ENCODE data around the gene APPL2.

APPL2 gene

DNA sequence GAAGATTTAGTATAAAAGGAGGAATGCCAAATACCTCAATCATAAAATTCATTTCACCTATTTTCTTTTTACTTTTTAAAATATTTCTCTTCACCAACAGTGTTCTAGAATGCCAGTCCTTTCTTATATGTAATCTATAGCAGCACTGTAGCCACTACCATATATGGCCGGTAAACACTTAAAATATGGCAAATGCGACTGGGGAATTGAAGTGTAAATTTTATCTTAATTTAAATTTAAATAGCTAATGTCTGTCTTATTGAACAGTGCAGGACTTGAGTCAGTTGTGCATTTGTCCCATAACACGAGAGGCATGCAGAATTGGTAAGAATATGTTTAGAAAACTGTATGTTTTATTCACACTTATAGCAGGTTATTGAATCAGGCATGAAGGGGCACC, 78.4 kb downstream of the APPL2 start:
- H3K27ac ChIP-seq (replicated peaks; ENCODE audit: low read length) = no peak overlapping the region
- H3K18ac ChIP-seq (ENCODE audit: low read length) = no peak overlapping the region
- no peak overlapping the region for H2BK120ac ChIP-seq (ENCODE audit: low read depth, low read length)
- H2BK15ac ChIP-seq (ENCODE audit: low read length) = no peak overlapping the region
- no peak overlapping the region for H2AFZ ChIP-seq (ENCODE audit: low read length)
- H3K23ac ChIP-seq (ENCODE audit: low read depth, low read length, poor library complexity) = no peak overlapping the region
- peaks cover 5 to 97% of the 10 kb centered on the region in 2 donors for H3K36me3 ChIP-seq (replicated peaks in 1 of 2; ENCODE audit: control insufficient read depth in 2 of 2, insufficient read depth in 2 of 2, low read length in 2 of 2)
- WGBS, 2 donors (ENCODE audit: extremely low coverage in 2 of 2, insufficient read length in 2 of 2, insufficient replicate concordance in 1 of 2) = no CpG with 5 or more reads among the region's 3 CpGs
- H4K91ac ChIP-seq (ENCODE audit: low read depth, low read length, poor library complexity) = no peak overlapping the region
- no peak overlapping the region for H4K8ac ChIP-seq (ENCODE audit: low read depth, low read length)
- no peak overlapping the region for H3K14ac ChIP-seq (ENCODE audit: low read length)
- H3K27me3 ChIP-seq (ENCODE audit: control insufficient read depth in 3 of 3, insufficient read depth in 3 of 3, low read depth in 1 of 3, low read length in 3 of 3) = no peaks in the 10 kb centered on the region
- H3K4me1 ChIP-seq (ENCODE audit: control insufficient read depth in 2 of 2, insufficient read depth in 1 of 2, low read depth in 1 of 2, low read length in 2 of 2) = no peaks in the 10 kb centered on the region
- no peak overlapping the region for H3K4me3 ChIP-seq (ENCODE audit: low read length in 2 of 2)
- peaks cover 0 to 2% of the 10 kb centered on the region in 2 donors for H3K9me3 ChIP-seq (replicated peaks in 1 of 2; ENCODE audit: control insufficient read depth in 2 of 2, insufficient read depth in 1 of 2, low read depth in 1 of 2, low read length in 2 of 2)
- no peak overlapping the region for H3K4me2 ChIP-seq (ENCODE audit: insufficient read depth, low read length, poor library complexity, severe bottlenecking)
- no peak overlapping the region for H2BK5ac ChIP-seq (ENCODE audit: low read length)
- H3K79me1 ChIP-seq (ENCODE audit: low read depth, low read length) = no peaks in the 10 kb centered on the region
- no peak overlapping the region for H2BK12ac ChIP-seq (ENCODE audit: low read length)
- no peak for DNase-seq (ENCODE audit: low spot score)
- no peak overlapping the region for H3K4ac ChIP-seq (ENCODE audit: low read length)
- H2AK5ac ChIP-seq (ENCODE audit: low read depth, low read length) = no peak overlapping the region
- H3K9ac ChIP-seq (ENCODE audit: low read depth, low read length, poor library complexity) = no peak overlapping the region

GRCh38 chr12:105156260-105156659, 79.7 kb downstream of the APPL2 start:
- Histone ChIP-seq H2AK5ac (ENCODE audit: low read depth, low read length) (no peak overlapping the region), H3K4me2 (ENCODE audit: insufficient read depth, low read length, poor library complexity, severe bottlenecking) (no peak overlapping the region), H2BK120ac (ENCODE audit: low read depth, low read length) (no peak overlapping the region), H3K36me3 (replicated peaks in 1 of 2; ENCODE audit: control insufficient read depth in 2 of 2, insufficient read depth in 2 of 2, low read length in 2 of 2) (peaks cover 7 to 94% of the 10 kb centered on the region in 2 donors), H4K91ac (ENCODE audit: low read depth, low read length, poor library complexity) (no peak overlapping the region), H3K4ac (ENCODE audit: low read length) (no peak overlapping the region), H3K14ac (ENCODE audit: low read length) (no peak overlapping the region), H2AFZ (ENCODE audit: low read length) (no peak overlapping the region), H3K27me3 (ENCODE audit: control insufficient read depth in 3 of 3, insufficient read depth in 3 of 3, low read depth in 1 of 3, low read length in 3 of 3) (no peaks in the 10 kb centered on the region), H2BK5ac (ENCODE audit: low read length) (no peak overlapping the region), H3K4me1 (ENCODE audit: control insufficient read depth in 2 of 2, insufficient read depth in 1 of 2, low read depth in 1 of 2, low read length in 2 of 2) (no peaks in the 10 kb centered on the region), H3K18ac (ENCODE audit: low read length) (no peak overlapping the region), H2BK12ac (ENCODE audit: low read length) (no peak overlapping the region), H2BK15ac (ENCODE audit: low read length) (no peak overlapping the region), H3K79me1 (ENCODE audit: low read depth, low read length) (no peaks in the 10 kb centered on the region), H4K8ac (ENCODE audit: low read depth, low read length) (no peak overlapping the region), H3K9me3 (replicated peaks in 1 of 2; ENCODE audit: control insufficient read depth in 2 of 2, insufficient read depth in 1 of 2, low read depth in 1 of 2, low read length in 2 of 2) (peaks cover 0 to 2% of the 10 kb centered on the region in 2 donors), H3K9ac (ENCODE audit: low read depth, low read length, poor library complexity) (no peak overlapping the region), H3K23ac (ENCODE audit: low read depth, low read length, poor library complexity) (no peak overlapping the region), H3K4me3 (ENCODE audit: low read length in 2 of 2) (no peak overlapping the region), H3K27ac (replicated peaks; ENCODE audit: low read length) (no peak overlapping the region)
- DNase-seq (ENCODE audit: low spot score) = no peak
- WGBS, 2 donors (ENCODE audit: extremely low coverage in 2 of 2, insufficient read length in 2 of 2, insufficient replicate concordance in 1 of 2) = no CpG with 5 or more reads among the region's 2 CpGs

GRCh38 chr12:105142259-105142658, 93.7 kb downstream of the APPL2 start:
- WGBS, 2 donors (ENCODE audit: extremely low coverage in 2 of 2, insufficient read length in 2 of 2, insufficient replicate concordance in 1 of 2) = no CpG with 5 or more reads among the region's 3 CpGs
- Histone ChIP-seq H2BK12ac (ENCODE audit: low read length) (no peak overlapping the region), H2BK5ac (ENCODE audit: low read length) (no peak overlapping the region), H4K8ac (ENCODE audit: low read depth, low read length) (no peak overlapping the region), H2BK120ac (ENCODE audit: low read depth, low read length) (no peak overlapping the region), H3K14ac (ENCODE audit: low read length) (no peak overlapping the region), H3K4me1 (ENCODE audit: control insufficient read depth in 2 of 2, insufficient read depth in 1 of 2, low read depth in 1 of 2, low read length in 2 of 2) (no peaks in the 10 kb centered on the region), H2AK5ac (ENCODE audit: low read depth, low read length) (no peak overlapping the region), H3K4me3 (ENCODE audit: low read length in 2 of 2) (no peak overlapping the region), H2BK15ac (ENCODE audit: low read length) (no peak overlapping the region), H3K27ac (replicated peaks; ENCODE audit: low read length) (no peak overlapping the region), H3K4me2 (ENCODE audit: insufficient read depth, low read length, poor library complexity, severe bottlenecking) (no peak overlapping the region), H3K79me1 (ENCODE audit: low read depth, low read length) (no peaks in the 10 kb centered on the region), H4K91ac (ENCODE audit: low read depth, low read length, poor library complexity) (no peak overlapping the region), H2AFZ (ENCODE audit: low read length) (no peak overlapping the region), H3K27me3 (ENCODE audit: control insufficient read depth in 3 of 3, insufficient read depth in 3 of 3, low read depth in 1 of 3, low read length in 3 of 3) (no peaks in the 10 kb centered on the region), H3K4ac (ENCODE audit: low read length) (no peak overlapping the region), H3K36me3 (replicated peaks in 1 of 2; ENCODE audit: control insufficient read depth in 2 of 2, insufficient read depth in 2 of 2, low read length in 2 of 2) (peaks cover 0 to 97% of the 10 kb centered on the region in 2 donors), H3K9me3 (replicated peaks in 1 of 2; ENCODE audit: control insufficient read depth in 2 of 2, insufficient read depth in 1 of 2, low read depth in 1 of 2, low read length in 2 of 2) (no peaks in the 10 kb centered on the region), H3K18ac (ENCODE audit: low read length) (no peak overlapping the region), H3K9ac (ENCODE audit: low read depth, low read length, poor library complexity) (no peak overlapping the region), H3K23ac (ENCODE audit: low read depth, low read length, poor library complexity) (no peak overlapping the region)
- DNase-seq (ENCODE audit: low spot score) = no peak

- Histone ChIP-seq H3K27ac (replicated peaks; ENCODE audit: low read length) (no peak overlapping the region), H3K36me3 (replicated peaks in 1 of 2; ENCODE audit: control insufficient read depth in 2 of 2, insufficient read depth in 2 of 2, low read length in 2 of 2) (peaks cover 0 to 97% of the 10 kb centered on the region in 2 donors), H2BK120ac (ENCODE audit: low read depth, low read length) (no peak overlapping the region), H3K4me1 (ENCODE audit: control insufficient read depth in 2 of 2, insufficient read depth in 1 of 2, low read depth in 1 of 2, low read length in 2 of 2) (no peaks in the 10 kb centered on the region), H3K79me1 (ENCODE audit: low read depth, low read length) (no peaks in the 10 kb centered on the region), H3K4me2 (ENCODE audit: insufficient read depth, low read length, poor library complexity, severe bottlenecking) (no peak overlapping the region), H2AFZ (ENCODE audit: low read length) (no peak overlapping the region), H2BK12ac (ENCODE audit: low read length) (no peak overlapping the region), H2BK5ac (ENCODE audit: low read length) (no peak overlapping the region), H3K27me3 (ENCODE audit: control insufficient read depth in 3 of 3, insufficient read depth in 3 of 3, low read depth in 1 of 3, low read length in 3 of 3) (no peaks in the 10 kb centered on the region), H2BK15ac (ENCODE audit: low read length) (no peak overlapping the region), H3K4ac (ENCODE audit: low read length) (no peak overlapping the region), H4K91ac (ENCODE audit: low read depth, low read length, poor library complexity) (no peak overlapping the region), H3K9ac (ENCODE audit: low read depth, low read length, poor library complexity) (no peak overlapping the region), H2AK5ac (ENCODE audit: low read depth, low read length) (no peak overlapping the region), H3K4me3 (ENCODE audit: low read length in 2 of 2) (no peak overlapping the region), H3K14ac (ENCODE audit: low read length) (no peak overlapping the region), H3K9me3 (replicated peaks in 1 of 2; ENCODE audit: control insufficient read depth in 2 of 2, insufficient read depth in 1 of 2, low read depth in 1 of 2, low read length in 2 of 2) (no peaks in the 10 kb centered on the region), H3K18ac (ENCODE audit: low read length) (no peak overlapping the region), H4K8ac (ENCODE audit: low read depth, low read length) (no peak overlapping the region), H3K23ac (ENCODE audit: low read depth, low read length, poor library complexity) (no peak overlapping the region)
- no peak for DNase-seq (ENCODE audit: low spot score)
- no CpG with 5 or more reads among the region's 6 CpGs for WGBS, 2 donors (ENCODE audit: extremely low coverage in 2 of 2, insufficient read length in 2 of 2, insufficient replicate concordance in 1 of 2)
Measured at GRCh38 chr12:105141320-105141922, 94.6 kb downstream of the APPL2 start.

Data from neuronal stem cell (in vitro differentiated cells).